HG02885 (cell line): Measurements from ENCODE around the gene CIT.
"Not testable (repeated sequence)": the region's sequence is repeated elsewhere in the genome, so short reads cannot be mapped to it uniquely, and the experiment has no call there.

Experiments used
- ATAC-seq: cut with Tn5 transposase; IDR thresholded peaks from one replicate; pipeline ENCODE4 v1.9.1; 2021; ENCODE audit warnings: mild to moderate bottlenecking; ENCODE audit not compliant: unreplicated experiment, poor library complexity

The CIT gene

GRCh38 chr12:119660076-119660475 is 217.0 kb downstream of the CIT start:
- ATAC-seq, result no peak

- no peak for ATAC-seq
These were observed 217.7 kb downstream of the CIT start for GRCh38 chr12:119659289-119659897.

DNA sequence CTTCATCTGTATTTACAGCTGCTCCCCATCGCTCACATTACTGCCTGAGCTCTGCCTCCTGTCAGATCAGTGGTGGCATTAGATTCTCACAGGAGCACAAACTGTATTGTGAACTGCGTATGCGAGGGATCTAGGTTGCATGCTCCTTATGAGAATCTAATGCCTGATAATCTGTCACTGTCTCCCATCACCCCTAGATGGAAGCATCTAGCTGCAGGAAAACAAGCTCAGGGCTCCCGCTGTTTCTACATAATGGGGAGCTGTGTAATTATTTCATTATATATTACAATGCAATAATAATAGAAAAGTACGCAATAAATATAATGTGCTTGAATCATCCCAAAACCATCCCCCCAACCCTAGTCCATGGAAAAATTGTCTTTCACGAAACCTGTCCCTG is 219.0 kb downstream of the CIT start:
- ATAC-seq, result not testable (repeated sequence)

DNA sequence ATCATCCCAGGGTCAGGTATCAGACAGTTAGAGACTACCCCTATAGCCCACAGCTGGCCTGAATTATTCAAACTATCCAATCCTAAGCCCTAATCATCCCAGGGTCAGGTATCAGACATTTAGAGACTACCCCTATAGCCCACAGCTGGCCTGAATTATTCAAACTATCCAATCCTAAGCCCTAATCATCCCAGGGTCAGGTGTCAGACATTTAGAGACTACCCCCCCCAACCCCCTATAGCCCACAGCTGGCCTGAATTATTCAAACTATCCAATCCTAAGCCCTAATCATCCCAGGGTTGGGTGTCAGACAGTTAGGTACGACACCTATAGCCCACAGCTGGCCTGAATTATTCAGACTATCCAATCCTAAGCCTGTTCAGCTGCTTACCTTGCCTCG is 220.1 kb downstream of the CIT start:
- not testable (repeated sequence) for ATAC-seq

- ATAC-seq, result no peak
These were observed 224.5 kb downstream of the CIT start for GRCh38 chr12:119652665-119653064.

DNA sequence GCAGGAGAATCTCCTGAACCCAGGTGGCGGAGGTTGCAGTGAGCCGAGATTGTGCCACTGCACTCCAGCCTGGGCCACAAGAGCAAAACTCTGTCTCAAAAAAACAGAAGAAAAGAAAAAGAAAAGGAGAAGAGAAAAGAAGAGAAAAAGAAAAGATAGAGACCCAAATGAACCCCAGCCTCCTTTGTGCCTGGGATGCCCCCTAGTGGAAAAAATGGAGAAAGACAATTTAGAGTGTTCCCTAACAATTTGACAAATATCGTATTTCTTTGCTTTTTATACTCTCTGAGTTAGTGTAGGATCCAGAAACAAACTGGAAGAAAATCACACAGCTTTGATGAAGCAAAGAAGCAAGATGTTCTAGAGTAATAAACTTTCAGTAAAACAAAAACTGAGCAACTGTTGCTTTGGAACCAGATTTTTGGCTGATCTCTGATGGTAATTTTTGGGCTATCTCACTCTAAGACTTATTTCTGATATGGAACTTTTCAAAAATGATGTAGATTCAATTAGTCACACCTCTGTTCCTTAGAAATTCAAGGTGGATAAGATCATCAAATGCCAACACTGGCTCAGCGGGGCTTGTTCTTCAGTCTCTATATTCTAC is 227.8 kb downstream of the CIT start:
- ATAC-seq, result no peak

DNA sequence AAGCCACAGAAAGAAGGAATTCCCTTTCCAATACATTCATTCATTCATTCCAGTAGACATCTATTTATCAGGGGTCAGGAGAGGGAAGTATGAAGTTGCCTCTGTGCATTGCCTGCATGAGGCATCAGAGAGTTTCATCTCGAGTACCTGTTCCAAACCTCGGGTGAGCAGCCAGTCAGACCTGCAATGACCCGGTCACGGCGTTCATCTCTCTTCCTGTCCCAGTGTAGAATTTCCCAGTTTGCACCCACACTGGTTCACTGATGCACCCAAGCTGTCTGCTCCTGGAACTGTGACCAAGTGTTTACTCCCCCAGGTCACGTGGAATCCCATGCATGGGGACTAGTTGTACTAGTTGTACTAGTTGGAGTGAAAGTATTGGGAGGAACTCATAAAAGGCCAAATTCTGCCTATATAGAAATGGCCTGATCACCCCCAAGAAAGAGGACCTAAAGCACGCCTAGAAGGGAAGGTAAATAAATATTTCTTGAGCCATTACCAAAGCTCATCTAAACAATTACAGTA is 231.5 kb downstream of the CIT start:
- ATAC-seq, result no peak

DNA sequence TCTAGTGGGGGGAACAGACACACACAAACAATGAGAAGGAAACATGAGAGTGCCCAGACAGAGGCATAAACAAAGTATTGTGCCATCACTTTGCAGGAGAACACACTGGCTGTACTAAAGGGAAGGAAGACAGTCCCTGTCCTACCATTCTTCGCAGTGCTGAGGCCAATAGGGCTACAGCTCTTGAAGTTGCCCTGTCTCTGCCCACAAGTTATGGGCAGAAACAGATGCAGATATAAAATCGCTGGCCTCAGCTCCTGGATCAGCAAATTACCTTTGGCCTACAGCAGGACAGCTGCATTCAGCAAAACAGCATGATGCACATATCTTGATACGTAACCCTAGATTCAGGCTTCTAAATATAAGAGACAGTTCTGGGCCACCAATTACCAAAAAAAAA is 232.2 kb downstream of the CIT start:
- no peak for ATAC-seq

DNA sequence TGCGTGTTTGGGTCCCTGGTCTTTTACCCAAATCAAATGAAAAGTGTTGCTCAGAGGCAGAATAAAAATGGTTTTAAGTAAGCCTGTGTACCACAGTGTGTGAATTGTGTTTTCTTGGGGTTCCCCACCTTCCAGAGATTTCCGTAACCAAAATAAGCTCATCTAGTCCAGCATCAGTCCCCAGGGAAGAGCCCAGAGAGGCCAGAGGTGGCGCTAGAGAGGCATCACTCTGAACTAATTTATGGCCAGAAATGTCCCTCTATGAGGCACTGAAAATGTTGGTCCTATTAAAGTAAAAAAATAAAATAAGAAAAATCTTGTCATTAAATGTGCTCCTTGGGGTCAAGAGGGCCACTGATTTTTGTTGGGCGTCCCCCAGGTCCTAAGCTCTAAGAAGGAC is 234.1 kb downstream of the CIT start:
- no peak for ATAC-seq
